Prostate gland (tissue), 2 donors: ENCODE data around the gene BFSP1. TPM values are rescaled to one million over a fixed set of nuclear protein-coding genes. Genes with fewer than 3 reads are reported as not detected.

ENCODE experiments used
- DNase-seq: peaks from one replicate; pipeline ENCODE4 v3.0.0-alpha.2; 2019; ENCODE audit warnings: low spot score
- H3K27ac ChIP-seq, 2 donors: fragments of 200-600 bp; sonication (generic); 2 replicates each; pipeline ENCODE4 v1.5.1; 2017 to 2019
- H3K27me3 ChIP-seq: fragments of 200-600 bp; sonication (generic); replicated peaks from 2 replicates; pipeline ENCODE4 v1.5.1; 2019; ENCODE audit not compliant: insufficient read depth
- H3K36me3 ChIP-seq, 2 donors: fragments of 200-600 bp; sonication (generic); 1 replicate in 1 of 2; 2 replicates in 1 of 2; pipeline versions ENCODE4 v1.5.1 to v1.8.1; 2017 to 2019
- H3K4me1 ChIP-seq: fragments of 200-600 bp; sonication (generic); replicated peaks from 2 replicates; pipeline ENCODE4 v1.5.1; 2019
- H3K4me3 ChIP-seq, 2 donors: fragments of 200-600 bp; sonication (generic); 2 replicates each; pipeline ENCODE4 v1.5.1; 2017 to 2019
- H3K9me3 ChIP-seq: fragments of 200-600 bp; sonication (generic); 2 replicates; pipeline ENCODE4 v1.5.1; 2017
- POLR2A ChIP-seq: fragments of 450-650 bp; IDR thresholded peaks from one replicate; pipeline ENCODE4 v1.6.1; 2016; ENCODE audit warnings: antibody characterized with exemption, mild to moderate bottlenecking
- POLR2AphosphoS5 ChIP-seq: sonication (generic); formaldehyde crosslinking; IDR thresholded peaks from one replicate; pipeline ENCODE4 v1.6.1; 2017; ENCODE audit warnings: antibody characterized with exemption
- WGBS: methylation state at CpG from one replicate; pipeline ENCODE4 v1.1.5; 2018; 5-methylcytosine and 5-hydroxymethylcytosine counted together
- intact Hi-C: fragments of 100-400 bp; cut with DNase I; formaldehyde crosslinking; loops from one replicate; pipeline ENCODE4 v1.14.2; 2022
- total RNA-seq, 2 donors: library from RNA; depleted of rRNA; stranded (reverse); fragments of >200 nt; gene quantifications; one replicate each; pipeline ENCODE4 v1.1.0, GENCODE V29; 2016
- TF ChIP-seq, protein P1 (sequence below), 4 experiments: fragments of 200-600 bp in 2 of 4; fragments of 450-650 bp in 2 of 4; sonication (generic) in 2 of 4; IDR thresholded peaks; 1 replicate in 3 of 4; 2 replicates in 1 of 4; pipeline ENCODE4 v1.5.1; 2016 to 2019; ENCODE audit warnings: antibody characterized with exemption in 4 of 4, mild to moderate bottlenecking in 2 of 4, moderate library complexity in 2 of 4

The BFSP1 gene
- total RNA-seq, 2 donors from 2014 or later = 0.27 to 6.9 TPM

DNA sequence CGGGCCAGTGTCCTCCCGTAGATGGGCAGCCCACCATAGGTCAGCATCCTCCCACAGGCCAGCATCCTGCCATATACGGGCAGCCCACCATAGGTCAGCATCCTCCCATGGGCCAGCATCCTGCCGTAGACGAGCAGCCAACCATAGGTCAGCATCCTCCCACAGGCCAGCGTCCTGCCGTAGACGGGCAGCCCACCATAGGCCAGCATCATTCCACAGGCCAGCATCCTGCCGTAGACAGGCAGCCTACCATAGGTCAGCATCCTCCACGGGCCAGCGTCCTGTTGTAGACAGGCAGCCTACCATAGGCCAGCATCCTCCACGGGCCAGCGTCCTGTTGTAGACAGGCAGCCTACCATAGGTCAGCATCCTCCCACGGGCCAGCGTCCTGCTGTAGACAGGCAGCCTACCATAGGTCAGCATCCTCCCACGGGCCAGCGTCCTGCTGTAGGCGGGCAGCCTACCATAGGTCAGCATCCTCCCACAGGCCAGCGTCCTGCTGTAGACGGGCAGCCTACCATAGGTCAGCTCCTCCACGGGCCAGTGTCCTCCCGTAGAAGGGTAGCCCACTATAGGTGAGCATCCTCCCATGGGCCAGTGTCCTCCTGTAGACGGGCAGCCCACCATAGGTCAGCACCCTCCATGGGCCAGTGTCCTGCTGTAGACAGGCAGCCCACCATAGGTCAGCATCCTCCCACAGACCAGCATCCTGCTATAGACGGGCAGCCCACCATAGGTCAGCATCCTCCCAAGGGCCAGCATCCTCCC, 62.9 kb downstream of the BFSP1 start:
- H3K4me3 ChIP-seq = no peak overlapping the region
- intact Hi-C loops = no loop called here
- no peaks in the 10 kb centered on the region for H3K27me3 ChIP-seq
- WGBS = 78% methylated on average over 24 of the region's 24 CpGs
- H3K9me3 ChIP-seq = no peaks in the 10 kb centered on the region
- no peak for DNase-seq
- no peaks in the 10 kb centered on the region for H3K4me1 ChIP-seq
- TF ChIP-seq POLR2A = no peak
- no peak for TF ChIP-seq POLR2AphosphoS5
- H3K27ac ChIP-seq = no peak overlapping the region
- no peaks in the 10 kb centered on the region for H3K36me3 ChIP-seq

DNA sequence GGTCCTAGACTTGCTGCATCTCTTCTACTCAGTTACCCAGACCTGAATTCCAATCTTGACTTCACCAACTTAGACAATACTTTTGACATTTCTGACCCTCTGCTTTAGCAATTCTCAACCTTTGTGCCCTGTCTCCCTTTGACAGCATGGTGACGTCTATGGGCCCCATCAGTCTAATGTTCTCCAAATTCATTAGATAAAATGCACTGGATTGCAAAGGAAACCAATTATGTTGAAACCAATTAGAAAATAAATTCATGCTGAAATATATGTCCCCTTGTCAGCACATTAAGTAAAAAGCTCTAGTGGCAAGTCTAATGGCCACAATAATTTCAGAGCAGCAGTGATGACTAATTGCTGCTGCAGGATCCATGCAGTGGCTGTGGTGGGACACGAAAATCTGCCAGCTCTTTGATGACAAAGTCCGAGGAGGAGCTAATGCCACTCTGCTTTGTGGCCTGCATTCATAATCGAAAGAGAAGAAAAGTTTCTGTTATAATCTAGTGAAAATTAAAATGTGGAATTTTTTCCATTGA, 64.0 kb downstream of the BFSP1 start:
- Histone ChIP-seq H3K36me3 (no peaks in the 10 kb centered on the region), H3K27me3 (no peaks in the 10 kb centered on the region), H3K9me3 (no peaks in the 10 kb centered on the region), H3K4me1 (no peaks in the 10 kb centered on the region), H3K27ac (no peak overlapping the region), H3K4me3 (no peak overlapping the region)
- intact Hi-C loops = no loop called here
- TF ChIP-seq POLR2A (no peak), POLR2AphosphoS5 (no peak)
- TF ChIP-seq, protein P1, sequence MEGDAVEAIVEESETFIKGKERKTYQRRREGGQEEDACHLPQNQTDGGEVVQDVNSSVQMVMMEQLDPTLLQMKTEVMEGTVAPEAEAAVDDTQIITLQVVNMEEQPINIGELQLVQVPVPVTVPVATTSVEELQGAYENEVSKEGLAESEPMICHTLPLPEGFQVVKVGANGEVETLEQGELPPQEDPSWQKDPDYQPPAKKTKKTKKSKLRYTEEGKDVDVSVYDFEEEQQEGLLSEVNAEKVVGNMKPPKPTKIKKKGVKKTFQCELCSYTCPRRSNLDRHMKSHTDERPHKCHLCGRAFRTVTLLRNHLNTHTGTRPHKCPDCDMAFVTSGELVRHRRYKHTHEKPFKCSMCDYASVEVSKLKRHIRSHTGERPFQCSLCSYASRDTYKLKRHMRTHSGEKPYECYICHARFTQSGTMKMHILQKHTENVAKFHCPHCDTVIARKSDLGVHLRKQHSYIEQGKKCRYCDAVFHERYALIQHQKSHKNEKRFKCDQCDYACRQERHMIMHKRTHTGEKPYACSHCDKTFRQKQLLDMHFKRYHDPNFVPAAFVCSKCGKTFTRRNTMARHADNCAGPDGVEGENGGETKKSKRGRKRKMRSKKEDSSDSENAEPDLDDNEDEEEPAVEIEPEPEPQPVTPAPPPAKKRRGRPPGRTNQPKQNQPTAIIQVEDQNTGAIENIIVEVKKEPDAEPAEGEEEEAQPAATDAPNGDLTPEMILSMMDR (IDR thresholded peaks at IDR 0.05) = no peak
- whole genome bisulfite sequencing = 89% methylated on average over 4 of the region's 4 CpGs
- no peak for DNase-seq

DNA sequence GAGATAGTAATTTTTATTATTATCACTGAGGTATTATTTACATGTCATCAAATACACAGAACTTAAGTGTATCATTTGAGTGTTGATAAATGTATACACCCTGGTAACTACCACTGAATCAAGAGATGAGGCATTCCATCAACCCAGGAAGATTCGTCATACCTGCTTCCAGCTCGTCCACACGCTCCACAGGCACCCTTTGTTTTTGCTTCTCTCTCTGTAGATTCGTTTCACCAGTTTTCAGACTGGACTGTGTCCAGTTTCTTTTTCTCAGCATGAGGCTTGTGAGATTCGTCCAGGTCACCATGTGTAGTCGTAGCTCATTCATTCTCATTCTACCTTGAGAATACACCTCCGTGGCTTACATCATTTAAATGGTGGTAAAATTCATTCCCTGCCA, 64.5 kb downstream of the BFSP1 start:
- intact Hi-C loops = no loop called here
- DNase-seq = no peak
- no peaks in the 10 kb centered on the region for H3K27me3 ChIP-seq
- no peaks in the 10 kb centered on the region for H3K4me1 ChIP-seq
- TF ChIP-seq, protein P1 (IDR thresholded peaks at IDR 0.05) = no peak
- TF ChIP-seq POLR2AphosphoS5 (no peak), POLR2A (no peak)
- no peaks in the 10 kb centered on the region for H3K9me3 ChIP-seq
- H3K27ac ChIP-seq = no peak overlapping the region
- no peaks in the 10 kb centered on the region for H3K36me3 ChIP-seq
- WGBS = 86% methylated on average over 7 of the region's 7 CpGs
- no peak overlapping the region for H3K4me3 ChIP-seq

DNA sequence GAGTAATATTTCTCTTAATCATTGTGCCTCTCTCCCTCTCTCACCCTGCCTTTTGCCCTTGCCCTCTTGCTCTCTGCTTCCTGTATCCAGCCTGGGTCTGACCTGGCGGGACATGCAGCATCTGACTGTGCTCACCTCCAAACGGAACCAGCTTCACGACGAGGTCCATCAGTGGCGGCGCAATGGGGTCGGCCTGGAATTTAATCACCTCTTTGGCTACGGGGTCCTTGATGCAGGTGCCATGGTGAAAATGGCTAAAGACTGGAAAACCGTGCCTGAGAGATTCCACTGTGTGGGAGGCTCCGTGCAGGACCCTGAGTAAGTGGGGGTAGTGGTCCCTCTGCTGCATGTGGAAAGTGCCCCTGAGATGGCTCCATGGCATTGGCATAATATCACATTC, 65.9 kb downstream of the BFSP1 start:
- WGBS = 92% methylated on average over 10 of the region's 10 CpGs
- no peak overlapping the region for H3K4me3 ChIP-seq
- no peaks in the 10 kb centered on the region for H3K9me3 ChIP-seq
- TF ChIP-seq, protein P1 (IDR thresholded peaks at IDR 0.05) = no peak
- TF ChIP-seq POLR2A (no peak), POLR2AphosphoS5 (no peak)
- no peak overlapping the region for H3K27ac ChIP-seq
- DNase-seq = no peak
- no peaks in the 10 kb centered on the region for H3K27me3 ChIP-seq
- H3K36me3 ChIP-seq = no peaks in the 10 kb centered on the region
- no peaks in the 10 kb centered on the region for H3K4me1 ChIP-seq
- intact Hi-C loops = no loop called here

DNA sequence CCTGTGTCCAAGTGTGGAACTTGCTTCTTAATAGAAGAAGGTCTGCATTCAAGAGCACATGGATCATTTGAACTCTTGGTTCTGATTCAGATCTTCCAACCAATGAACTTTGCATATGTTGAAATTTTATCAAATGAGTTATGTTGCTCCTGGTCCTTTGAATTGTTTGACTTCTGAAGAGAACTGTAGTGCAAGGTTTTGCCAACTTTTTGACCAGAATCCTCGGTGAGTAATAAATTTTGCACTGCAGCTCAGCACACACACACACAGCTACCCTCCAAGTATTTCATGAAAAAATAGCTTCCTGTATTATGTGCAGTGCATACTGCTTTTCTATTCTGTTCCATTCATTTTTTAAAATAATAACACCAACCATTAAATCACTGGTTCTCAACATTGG, 67.5 kb downstream of the BFSP1 start:
- 50% methylated on average over 1 of the region's 1 CpG for WGBS
- Histone ChIP-seq H3K4me3 (no peak overlapping the region), H3K4me1 (no peaks in the 10 kb centered on the region), H3K27me3 (no peaks in the 10 kb centered on the region), H3K27ac (no peak overlapping the region), H3K36me3 (no peaks in the 10 kb centered on the region), H3K9me3 (no peaks in the 10 kb centered on the region)
- no peak for DNase-seq
- intact Hi-C loops = no loop called here
- TF ChIP-seq POLR2A = no peak
- TF ChIP-seq, protein P1 (IDR thresholded peaks at IDR 0.05) = no peak
- no peak for TF ChIP-seq POLR2AphosphoS5
